Mesodermal cell (in vitro differentiated cells): ENCODE measurements around the gene PASK.

ENCODE experiments used
- H3K27ac ChIP-seq: 2 replicates; pipeline ENCODE4 v1.7.0; 2013; ENCODE audit warnings: mild to moderate bottlenecking, low read depth, low read length, moderate library complexity; ENCODE audit not compliant: severe bottlenecking
- H3K36me3 ChIP-seq: 2 replicates; pipeline ENCODE4 v1.7.1; 2013; ENCODE audit warnings: mild to moderate bottlenecking, low read length, moderate library complexity; ENCODE audit not compliant: control insufficient read depth, insufficient read depth
- H3K4me1 ChIP-seq: one replicate; pipeline ENCODE4 v1.7.1; 2013; ENCODE audit warnings: mild to moderate bottlenecking, low read length; ENCODE audit not compliant: insufficient read depth, control insufficient read depth, poor library complexity, severe bottlenecking
- H3K4me3 ChIP-seq: 2 replicates; pipeline ENCODE4 v1.7.0; 2013; ENCODE audit warnings: low read length, control low read depth, mild to moderate bottlenecking; ENCODE audit not compliant: insufficient read depth, poor library complexity, severe bottlenecking; ENCODE audit errors: extremely low read depth
- H3K9me3 ChIP-seq: 2 replicates; pipeline ENCODE4 v1.7.1; 2013; ENCODE audit warnings: mild to moderate bottlenecking, low read length, moderate library complexity; ENCODE audit not compliant: control insufficient read depth
- WGBS, 2 experiments: methylation state at CpG; one replicate each; pipeline ENCODE4 v1.1.5; 2013; ENCODE audit warnings: missing lambda C conversion rate in 2 of 2; ENCODE audit not compliant: insufficient coverage in 2 of 2; 5-methylcytosine and 5-hydroxymethylcytosine counted together

Gene PASK

GRCh38 chr2:241179899-241180298 is 30.6 kb upstream of the PASK start:
- Histone ChIP-seq H3K9me3 (no peaks in the 10 kb centered on the region), H3K36me3 (peaks cover 23% of the 10 kb centered on the region), H3K4me1 (no peaks in the 10 kb centered on the region), H3K27ac (no peak overlapping the region), H3K4me3 (no peak overlapping the region)
- 88% methylated on average over 2 of the region's 4 CpGs; no CpG with 5 or more reads in 1 of the 2 experiments for WGBS, 2 experiments

DNA sequence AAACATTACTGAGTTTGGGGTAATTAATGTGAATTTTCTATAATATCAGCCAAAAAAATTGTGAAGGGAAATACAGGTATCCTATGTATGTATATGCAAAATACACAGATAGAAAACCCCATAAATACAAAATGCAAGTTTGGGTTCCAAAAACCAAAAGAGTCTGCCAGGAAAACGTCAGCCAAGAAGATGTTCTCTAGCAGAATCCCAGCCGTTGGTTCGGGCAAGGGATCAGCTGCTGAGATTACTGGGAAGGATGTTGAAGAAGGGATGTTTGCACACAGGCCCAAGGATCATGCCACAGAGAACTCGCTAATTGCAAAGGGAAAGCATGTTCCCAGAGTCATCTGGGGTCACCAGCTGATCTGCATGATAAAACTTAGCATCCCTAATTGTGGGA is 29.7 kb upstream of the PASK start:
- peaks cover 25% of the 10 kb centered on the region for H3K36me3 ChIP-seq
- H3K4me3 ChIP-seq, result no peak overlapping the region
- no peaks in the 10 kb centered on the region for H3K9me3 ChIP-seq
- WGBS, 2 experiments, result 79 to 86% methylated on average over 4 of the region's 4 CpGs
- no peaks in the 10 kb centered on the region for H3K4me1 ChIP-seq
- no peak overlapping the region for H3K27ac ChIP-seq

- no peaks in the 10 kb centered on the region for H3K9me3 ChIP-seq
- no peaks in the 10 kb centered on the region for H3K4me1 ChIP-seq
- 95 to 98% methylated on average over 9 of the region's 12 CpGs for WGBS, 2 experiments
- peaks cover 24% of the 10 kb centered on the region for H3K36me3 ChIP-seq
- no peak overlapping the region for H3K27ac ChIP-seq
- no peak overlapping the region for H3K4me3 ChIP-seq
Measured at GRCh38 chr2:241177526-241178334, 28.5 kb upstream of the PASK start.

- no peak overlapping the region for H3K27ac ChIP-seq
- no peak overlapping the region for H3K4me3 ChIP-seq
- H3K9me3 ChIP-seq, result peaks cover 9% of the 10 kb centered on the region
- peaks cover 47% of the 10 kb centered on the region for H3K36me3 ChIP-seq
- H3K4me1 ChIP-seq, result no peaks in the 10 kb centered on the region
- 100% methylated on average over 2 of the region's 2 CpGs; no CpG with 5 or more reads in 1 of the 2 experiments for WGBS, 2 experiments
Measured at GRCh38 chr2:241173557-241173956, 24.3 kb upstream of the PASK start.

- H3K4me3 ChIP-seq, result no peak overlapping the region
- H3K9me3 ChIP-seq, result peaks cover 9% of the 10 kb centered on the region
- no peaks in the 10 kb centered on the region for H3K4me1 ChIP-seq
- H3K27ac ChIP-seq, result no peak overlapping the region
- peaks cover 56% of the 10 kb centered on the region for H3K36me3 ChIP-seq
- WGBS, 2 experiments, result 91 to 93% methylated on average over 15 of the region's 15 CpGs
Measured at GRCh38 chr2:241168366-241168765, 19.1 kb upstream of the PASK start.

DNA sequence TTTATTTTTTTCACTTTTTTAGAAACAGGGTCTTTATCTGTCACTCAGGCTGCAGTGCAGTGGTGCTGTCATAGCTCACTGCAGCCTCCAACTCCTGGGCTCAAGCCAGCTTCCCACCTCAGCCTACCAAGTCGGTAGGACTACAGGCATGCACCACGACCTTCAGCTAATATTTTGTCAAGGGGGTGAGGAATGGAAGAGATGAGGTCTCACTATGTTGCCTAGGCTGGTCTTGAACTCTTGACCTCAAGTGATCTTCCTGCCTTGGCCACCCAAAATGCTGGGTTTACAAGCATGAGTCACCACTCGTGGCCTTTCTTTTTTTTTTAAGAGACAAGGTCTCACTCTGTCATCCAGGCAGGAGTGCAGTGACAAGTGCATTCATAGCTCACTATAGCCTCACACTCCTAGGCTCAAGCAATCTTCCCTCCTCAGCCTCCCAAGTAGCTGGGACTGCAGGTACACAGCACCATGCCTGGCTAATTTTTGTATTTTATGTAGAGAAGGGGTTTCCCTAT is 14.4 kb upstream of the PASK start:
- WGBS, 2 experiments, result 80 to 85% methylated on average over 1 to 2 of the region's 3 CpGs
- Histone ChIP-seq H3K27ac (no peak overlapping the region), H3K36me3 (peaks cover 49% of the 10 kb centered on the region)

GRCh38 chr2:241161646-241162281 is 12.5 kb upstream of the PASK start:
- H3K36me3 ChIP-seq, result peaks cover 48% of the 10 kb centered on the region
- H3K9me3 ChIP-seq, result no peaks in the 10 kb centered on the region
- 83% methylated on average over 7 to 9 of the region's 9 CpGs for WGBS, 2 experiments
- no peak overlapping the region for H3K27ac ChIP-seq
- peaks cover 3% of the 10 kb centered on the region for H3K4me1 ChIP-seq
- H3K4me3 ChIP-seq, result no peak overlapping the region

More for the DNA sequence above, 14.4 kb upstream of the PASK start:
- H3K4me1 ChIP-seq, result peaks cover 3% of the 10 kb centered on the region
- no peaks in the 10 kb centered on the region for H3K9me3 ChIP-seq
- H3K4me3 ChIP-seq, result no peak overlapping the region

GRCh38 chr2:241160318-241160717 is 11.0 kb upstream of the PASK start:
- Histone ChIP-seq H3K27ac (no peak overlapping the region), H3K36me3 (peaks cover 40% of the 10 kb centered on the region), H3K9me3 (no peaks in the 10 kb centered on the region), H3K4me1 (peaks cover 3% of the 10 kb centered on the region), H3K4me3 (no peak overlapping the region)
- WGBS, 2 experiments, result 90 to 97% methylated on average over 2 to 5 of the region's 7 CpGs

DNA sequence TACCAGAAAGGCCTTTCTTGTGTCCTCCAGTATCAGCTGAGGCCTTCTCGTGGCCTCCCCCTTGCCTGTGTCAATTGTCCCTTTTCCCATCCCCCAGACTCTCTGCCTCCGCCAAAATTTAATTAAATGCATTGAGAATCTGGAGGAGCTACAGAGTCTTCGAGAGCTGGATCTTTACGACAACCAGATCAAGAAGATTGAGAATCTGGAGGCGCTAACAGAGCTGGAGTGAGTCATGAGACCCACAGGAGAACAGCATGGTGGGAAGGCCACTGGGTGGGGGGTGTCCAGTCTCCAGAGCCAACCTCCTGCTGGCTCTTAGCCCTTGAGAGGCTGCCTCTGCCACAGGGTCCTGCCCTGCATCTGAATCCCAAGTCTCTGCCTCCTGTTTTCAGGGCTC is 9.8 kb upstream of the PASK start:
- Histone ChIP-seq H3K4me3 (no peak overlapping the region), H3K27ac (no peak overlapping the region), H3K4me1 (peaks cover 3% of the 10 kb centered on the region), H3K9me3 (no peaks in the 10 kb centered on the region), H3K36me3 (peaks cover 35% of the 10 kb centered on the region)
- 98 to 100% methylated on average over 4 to 5 of the region's 5 CpGs for WGBS, 2 experiments

- Histone ChIP-seq H3K9me3 (no peaks in the 10 kb centered on the region), H3K4me3 (no peak overlapping the region), H3K4me1 (peaks cover 3% of the 10 kb centered on the region), H3K27ac (no peak overlapping the region), H3K36me3 (peaks cover 30% of the 10 kb centered on the region)
- WGBS, 2 experiments, result 83 to 85% methylated on average over 8 of the region's 8 CpGs
Measured at GRCh38 chr2:241158546-241158900, 9.3 kb upstream of the PASK start.
